ENCODE data around the gene AKNA.
"Not testable (repeated sequence)": the region's sequence is repeated elsewhere in the genome, so short reads cannot be mapped to it uniquely, and the experiment has no call there.

Gene AKNA

GRCh38 chr9:114334490-114334889, 53.3 kb downstream of the AKNA start:
- no peak for DNase-seq

- DNase-seq, result not testable (repeated sequence)
Measured at GRCh38 chr9:114333718-114334117, 54.1 kb downstream of the AKNA start.

GRCh38 chr9:114332474-114333040, 55.2 kb downstream of the AKNA start:
- DNase-seq, result not testable (repeated sequence)

- DNase-seq, result not testable (repeated sequence)
Measured at GRCh38 chr9:114331229-114332195, 56.3 kb downstream of the AKNA start.

- DNase-seq, result no peak
Measured at GRCh38 chr9:114330636-114331035, 57.1 kb downstream of the AKNA start.

GRCh38 chr9:114329625-114330022, 58.2 kb downstream of the AKNA start, which contains the start of gene ORM2:
ORM2 (plus strand) TSS chr9:114329869; CDS start chr9:114329905, 36 bp downstream.
- DNase-seq, result not testable (repeated sequence)

- DNase-seq, result not testable (repeated sequence)
Measured at GRCh38 chr9:114328937-114329624, 58.7 kb downstream of the AKNA start.

GRCh38 chr9:114328357-114328820, 59.4 kb downstream of the AKNA start:
- DNase-seq, result not testable (repeated sequence)

- DNase-seq, result no peak
Measured at GRCh38 chr9:114327749-114328148, 60.0 kb downstream of the AKNA start.

GRCh38 chr9:114325684-114326254, 62.0 kb downstream of the AKNA start:
- DNase-seq, result not testable (repeated sequence)

- not testable (repeated sequence) for DNase-seq
Measured at GRCh38 chr9:114324965-114325364, 62.8 kb downstream of the AKNA start.

- DNase-seq, result no peak
Measured at GRCh38 chr9:114324492-114324891, 63.3 kb downstream of the AKNA start.

GRCh38 chr9:114323849-114324248, 63.9 kb downstream of the AKNA start:
- not testable (repeated sequence) for DNase-seq

GRCh38 chr9:114322831-114323531, 64.8 kb downstream of the AKNA start, which contains the start of gene ORM1:
ORM1 (plus strand) TSS chr9:114323098; CDS start chr9:114323134, 36 bp downstream.
- DNase-seq, result not testable (repeated sequence)

- DNase-seq, result not testable (repeated sequence)
Measured at GRCh38 chr9:114322160-114322818, 65.5 kb downstream of the AKNA start.

- no peak for DNase-seq
Measured at GRCh38 chr9:114321759-114322158, 66.0 kb downstream of the AKNA start.

- peak; percentile 50 for DNase-seq
Measured at GRCh38 chr9:114320710-114321109, 67.1 kb downstream of the AKNA start.

- DNase-seq, result no peak
Measured at GRCh38 chr9:114319147-114319546, 68.6 kb downstream of the AKNA start.

- DNase-seq, result no peak
Measured at GRCh38 chr9:114318416-114318815, 69.4 kb downstream of the AKNA start.

- peak; percentile 87 for DNase-seq
Measured at GRCh38 chr9:114317665-114318357, 70.0 kb downstream of the AKNA start.
